ENCODE data around the gene APAF1. TPM values are rescaled to one million over a fixed set of nuclear protein-coding genes. Genes with fewer than 3 reads are reported as not detected.
A peak's percentile ranks its signal among the peaks of the same experiment; 100 is the strongest.

The APAF1 gene
- total RNA-seq, 2 experiments from 2014 or later, result 14.7 to 28.6 TPM

DNA sequence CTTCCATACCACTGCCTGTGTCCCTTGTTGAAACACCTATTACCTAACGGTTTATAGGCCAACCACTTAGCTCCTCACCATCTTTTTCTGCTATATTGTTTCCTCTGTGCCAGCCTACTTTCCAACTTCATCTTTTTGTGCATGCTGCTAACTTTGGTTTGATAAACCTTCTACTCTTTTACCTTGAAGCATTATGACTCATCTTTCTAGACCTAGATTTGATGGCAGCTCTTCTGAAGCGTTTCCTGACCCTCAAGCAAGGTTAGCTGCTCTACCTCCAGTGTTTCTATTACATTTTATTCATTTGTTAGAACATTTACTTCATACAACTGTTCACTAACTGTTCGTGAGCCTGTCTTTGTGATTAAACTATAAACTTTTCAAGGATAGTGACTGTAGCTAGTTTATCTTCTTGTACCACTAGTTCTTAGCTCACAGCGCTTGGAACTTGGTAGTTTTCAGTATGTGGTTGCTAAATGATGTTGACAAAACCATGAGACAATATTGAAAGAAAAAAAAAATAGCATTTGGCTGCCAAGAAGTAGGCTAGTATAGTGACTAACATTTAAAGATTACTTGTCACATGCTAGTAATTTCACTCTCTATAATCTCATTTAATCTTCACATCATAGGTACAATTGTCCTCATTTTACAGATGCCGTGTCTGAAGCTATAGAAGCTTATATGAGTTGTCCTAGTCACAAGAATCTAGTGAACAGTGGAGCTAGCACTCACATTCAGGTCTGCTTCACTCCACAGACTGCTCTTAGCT, 79.5 kb downstream of the APAF1 start:
- ChIA-PET CTCF (ENCODE audit: unreplicated experiment) (no interaction called here), POLR2A (no interaction called here)
- no peaks in the 10 kb centered on the region for H4K20me1 ChIP-seq (ENCODE audit: insufficient read depth, low read length)
- TF ChIP-seq CTCF (conservative IDR thresholded peaks at IDR 0.05; ENCODE audit: low read length), result no peak
- no peak for TF ChIP-seq EZH2phosphoT487 (IDR thresholded peaks at IDR 0.05; ENCODE audit: borderline replicate concordance, low read depth, low read length)
- H3K4me2 ChIP-seq (ENCODE audit: low read length), result no peak overlapping the region
- H3K27ac ChIP-seq (ENCODE audit: low read depth, low read length, poor library complexity, severe bottlenecking), result no peak overlapping the region
- H3K79me2 ChIP-seq (ENCODE audit: insufficient read depth, low read depth, low read length), result no peaks in the 10 kb centered on the region
- no peaks in the 10 kb centered on the region for H3K9me2 ChIP-seq (ENCODE audit: insufficient read depth, low read length)
- intact Hi-C loops (cut with micrococcal nuclease; ENCODE audit: unreplicated experiment), result loop anchor here (10.0 kb wide), 2 partner anchors 270 to 930 kb away; no protein-coding TSS in a partner anchor
- no peak overlapping the region for H2AFZ ChIP-seq (ENCODE audit: low read length)
- H3K4me3 ChIP-seq (ENCODE audit: low read depth, low read length, poor library complexity, severe bottlenecking), result no peak overlapping the region
- BruUV-seq (replicated peaks), result no TSS peak
- H3K9me3 ChIP-seq (ENCODE audit: low read length), result no peaks in the 10 kb centered on the region
- H3K36me3 ChIP-seq (ENCODE audit: insufficient read depth, low read length), result peaks cover 48% of the 10 kb centered on the region
- no peak for DNase-seq (ENCODE audit: low spot score)
- H3K4me1 ChIP-seq (ENCODE audit: insufficient read depth, low read length, poor library complexity, severe bottlenecking), result peaks cover 6% of the 10 kb centered on the region

- BruUV-seq (replicated peaks), result no TSS peak
- Histone ChIP-seq H3K27ac (ENCODE audit: low read depth, low read length, poor library complexity, severe bottlenecking) (no peak overlapping the region), H3K4me1 (ENCODE audit: insufficient read depth, low read length, poor library complexity, severe bottlenecking) (no peaks in the 10 kb centered on the region), H2AFZ (ENCODE audit: low read length) (no peak overlapping the region), H4K20me1 (ENCODE audit: insufficient read depth, low read length) (no peaks in the 10 kb centered on the region), H3K4me2 (ENCODE audit: low read length) (no peak overlapping the region), H3K4me3 (ENCODE audit: low read depth, low read length, poor library complexity, severe bottlenecking) (no peak overlapping the region), H3K36me3 (ENCODE audit: insufficient read depth, low read length) (peaks cover 55% of the 10 kb centered on the region), H3K9me2 (ENCODE audit: insufficient read depth, low read length) (no peaks in the 10 kb centered on the region), H3K9me3 (ENCODE audit: low read length) (no peaks in the 10 kb centered on the region), H3K79me2 (ENCODE audit: insufficient read depth, low read depth, low read length) (no peaks in the 10 kb centered on the region)
- TF ChIP-seq CTCF (conservative IDR thresholded peaks at IDR 0.05; ENCODE audit: low read length), result peak; percentile 82
- TF ChIP-seq EZH2phosphoT487 (IDR thresholded peaks at IDR 0.05; ENCODE audit: borderline replicate concordance, low read depth, low read length), result no peak
- intact Hi-C loops (cut with micrococcal nuclease; ENCODE audit: unreplicated experiment), result loop anchor here (10.0 kb wide), 2 partner anchors 269 to 929 kb away; no protein-coding TSS in a partner anchor
- ChIA-PET CTCF (ENCODE audit: unreplicated experiment) (no interaction called here), POLR2A (no interaction called here)
- DNase-seq (ENCODE audit: low spot score), result peak; percentile 56
Observed at GRCh38 chr12:98725476-98726247, 80.6 kb downstream of the APAF1 start.

All from OCI-LY7 (cell line).